Activated T-helper 9 cell treated with anti-CD3 and anti-CD28 coated beads, Interleukin-2, amount 50 U/mL, for 16 hours (primary cell): ENCODE measurements around the gene PCBD2.
"Not testable (repeated sequence)": the region's sequence is repeated elsewhere in the genome, so short reads cannot be mapped to it uniquely, and the experiment has no call there.

Source experiments
- DNase-seq: peaks from one replicate; pipeline ENCODE4 v3.0.0-alpha.2; 2020; ENCODE audit warnings: low read depth

Gene PCBD2

DNA sequence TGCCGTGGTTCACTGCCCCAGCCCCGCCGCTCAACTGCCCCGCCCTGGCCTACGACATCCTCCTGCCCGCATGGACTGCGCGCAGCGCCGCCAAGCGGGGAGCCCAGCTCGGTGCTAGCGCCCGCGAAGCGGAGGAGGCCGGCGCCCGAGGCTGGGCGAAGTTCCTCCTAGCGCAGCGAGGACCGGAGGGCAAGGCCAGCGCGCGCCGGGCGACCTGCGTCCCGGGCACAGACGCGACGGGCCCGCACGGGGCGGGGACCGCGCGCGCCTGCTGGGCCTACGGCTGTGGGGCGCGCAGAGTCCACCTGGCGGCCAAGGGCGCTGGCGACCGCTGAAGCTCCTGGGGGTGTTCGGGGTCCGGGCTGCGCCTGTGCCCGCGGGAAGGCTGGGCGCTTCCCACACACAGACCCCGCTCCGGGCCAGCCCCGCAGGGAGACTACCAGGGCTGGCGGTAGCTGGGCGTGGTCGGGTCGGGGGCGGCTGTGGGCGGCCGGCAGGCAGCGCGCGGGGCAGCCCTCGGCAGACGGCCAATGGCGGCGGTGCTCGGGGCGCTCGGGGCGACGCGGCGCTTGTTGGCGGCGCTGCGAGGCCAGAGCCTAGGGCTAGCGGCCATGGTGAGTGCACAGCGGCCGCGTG, at the start of gene PCBD2:
PCBD2 (plus strand) TSS at position 522 of the 636 bp plus-strand sequence; CDS start at position 531, 9 bp downstream.
- peak; percentile 88 for DNase-seq

DNA sequence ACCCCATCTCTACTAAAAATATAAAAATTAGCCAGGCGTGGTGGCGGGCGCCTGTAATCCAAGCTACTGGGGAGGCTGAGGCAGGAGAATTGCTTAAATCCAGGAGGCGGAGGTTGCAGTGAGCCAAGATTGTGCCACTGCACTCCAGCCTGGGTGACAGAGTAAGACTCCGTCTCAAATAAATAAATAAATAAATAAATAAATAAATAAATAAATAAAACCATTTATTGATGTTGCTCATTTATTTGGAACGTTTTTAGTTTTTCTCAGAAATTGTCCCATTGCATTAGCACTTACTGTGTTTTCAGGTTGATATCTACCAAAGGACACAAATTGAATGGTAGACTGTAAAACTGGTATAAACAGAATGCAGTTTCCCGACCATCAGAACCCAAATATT, 48.5 kb upstream of the PCBD2 start:
- DNase-seq = not testable (repeated sequence)

DNA sequence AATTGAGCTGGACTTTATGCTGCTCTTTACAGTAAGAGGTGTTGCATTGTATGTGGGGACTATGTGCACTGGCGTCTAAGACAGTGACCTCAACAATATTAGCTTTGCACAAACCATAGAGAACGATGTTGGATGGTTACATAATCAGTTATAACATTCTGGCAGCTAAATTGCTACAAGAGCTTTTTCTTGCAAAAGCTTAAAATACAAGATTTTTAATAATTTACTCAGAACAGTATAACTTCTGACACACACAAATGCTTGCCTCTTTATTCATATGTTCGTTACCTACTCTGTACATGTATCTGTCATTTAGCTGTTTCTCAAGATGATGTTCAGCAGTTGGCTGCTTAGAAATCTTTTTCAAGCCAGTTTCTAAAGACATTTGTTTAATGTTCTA, 47.5 kb upstream of the PCBD2 start:
- no peak for DNase-seq

DNA sequence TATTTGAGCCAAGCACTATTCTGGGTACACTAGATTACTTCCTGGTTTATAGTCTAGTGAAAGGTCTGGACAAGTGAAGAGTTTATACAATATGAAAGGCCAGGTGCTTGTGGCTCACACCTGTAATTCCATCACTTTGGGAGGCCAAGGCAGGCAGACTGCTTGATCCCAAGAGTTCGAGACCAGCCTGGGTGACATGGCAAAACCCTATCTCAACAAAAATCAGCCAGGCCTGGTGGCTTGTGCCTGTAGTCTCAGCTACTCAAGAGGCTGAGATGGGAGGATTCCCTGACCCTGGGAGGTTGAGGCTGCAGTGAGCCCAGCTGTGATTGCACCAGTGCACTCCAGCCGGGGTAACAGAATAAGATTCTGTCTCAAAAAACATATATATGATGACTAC, 40.2 kb upstream of the PCBD2 start:
- no peak for DNase-seq

DNA sequence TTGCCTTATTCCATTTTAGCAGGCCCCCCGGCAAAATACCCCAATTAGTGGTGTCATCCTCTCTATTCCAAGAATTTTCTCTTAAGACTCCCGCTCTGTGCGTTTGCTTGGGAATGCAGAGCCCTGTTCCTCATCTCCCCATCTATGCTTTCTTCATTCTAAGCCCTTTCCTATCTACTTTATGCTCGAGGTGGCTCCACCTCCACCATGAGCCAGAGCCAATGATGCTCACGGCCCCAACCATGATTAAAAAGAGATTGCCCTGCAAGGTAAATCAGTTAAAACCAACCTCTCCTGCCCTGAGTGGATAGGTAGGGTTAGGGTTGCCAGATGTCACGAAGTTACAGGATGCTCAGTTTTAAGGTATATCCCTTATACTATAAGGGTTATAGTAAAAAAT, 31.4 kb upstream of the PCBD2 start:
- no peak for DNase-seq

DNA sequence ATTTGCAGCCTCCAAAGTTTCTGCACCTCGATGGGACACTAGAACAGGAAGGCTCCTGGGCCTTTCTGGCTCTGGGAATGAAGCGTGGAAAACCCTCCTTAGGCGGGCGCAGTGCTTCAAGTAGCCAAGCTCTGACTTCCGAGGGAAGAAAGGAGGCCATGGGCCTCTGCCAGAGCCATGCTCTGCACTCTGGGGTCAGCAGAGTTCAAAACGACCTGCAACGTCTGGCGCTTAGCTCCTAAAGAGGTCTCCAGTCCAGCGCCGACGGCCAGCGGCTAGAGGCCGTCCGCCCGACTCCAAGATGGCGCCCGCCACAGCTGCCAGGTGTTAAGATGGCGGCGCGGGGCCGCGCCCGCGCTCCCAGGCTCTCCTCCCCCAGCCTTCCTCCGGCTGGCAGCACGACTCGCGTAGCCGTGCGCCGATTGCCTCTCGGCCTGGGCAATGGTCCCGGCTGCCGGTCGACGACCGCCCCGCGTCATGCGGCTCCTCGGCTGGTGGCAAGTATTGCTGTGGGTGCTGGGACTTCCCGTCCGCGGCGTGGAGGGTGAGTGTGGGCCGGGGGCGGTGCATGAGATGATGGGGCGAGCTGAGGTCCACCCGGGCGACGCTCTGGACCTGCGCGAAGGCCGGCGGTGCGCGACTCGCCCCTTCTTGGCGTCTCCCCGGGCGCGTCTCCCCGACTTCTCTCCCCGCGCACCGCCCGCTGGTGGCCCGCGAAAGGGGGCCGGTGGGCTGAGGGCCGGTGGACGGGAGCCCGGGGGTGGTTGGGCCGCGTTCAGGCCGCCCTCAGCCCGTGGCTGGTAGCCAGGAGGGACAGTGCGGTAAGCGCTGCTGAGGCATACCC, 30.7 kb upstream of the PCBD2 start, which contains the start of gene TXNDC15:
TXNDC15 (plus strand) TSS at position 385 of the 844 bp plus-strand sequence; CDS start at position 442, 57 bp downstream.
- DNase-seq = peak; percentile 74

DNA sequence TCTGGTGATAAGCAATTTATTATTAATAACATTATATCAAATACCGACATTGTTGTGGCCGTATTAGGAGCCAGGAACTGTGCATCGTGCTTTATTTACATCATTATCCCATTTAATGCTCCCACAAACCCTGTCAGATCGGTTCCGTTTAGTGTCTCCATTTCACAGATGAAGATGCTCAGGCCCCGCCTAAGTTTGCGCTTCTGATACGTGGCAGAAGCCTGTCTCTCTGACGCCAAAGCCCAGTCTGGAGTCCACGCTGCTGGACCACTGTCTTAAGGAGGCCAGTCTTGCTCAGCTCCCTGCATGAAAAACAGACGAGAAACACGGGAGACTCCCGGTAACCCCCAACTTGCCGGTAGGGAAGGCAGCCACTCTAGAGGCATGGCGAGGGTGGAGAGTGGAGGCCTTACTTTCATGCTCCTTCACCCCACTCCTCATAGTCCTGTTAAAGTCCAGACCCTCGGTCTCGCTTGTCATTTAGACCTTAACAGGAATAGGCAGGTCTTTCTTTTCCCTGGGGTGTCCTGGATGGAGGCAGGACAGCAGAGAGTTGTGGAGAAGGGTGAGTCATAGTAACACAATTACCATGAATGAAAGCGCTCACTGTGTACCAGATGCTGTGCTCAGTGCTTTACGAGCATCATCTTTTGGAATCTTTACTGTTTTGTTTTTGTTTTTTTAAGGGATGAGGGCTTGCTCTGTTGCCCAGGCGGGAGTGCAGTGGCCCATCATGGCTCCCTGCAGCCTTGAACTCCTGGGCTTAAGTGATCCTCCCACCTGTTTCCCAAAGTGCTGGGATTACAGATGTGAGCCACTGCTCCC, 29.9 kb upstream of the PCBD2 start:
- no peak for DNase-seq

DNA sequence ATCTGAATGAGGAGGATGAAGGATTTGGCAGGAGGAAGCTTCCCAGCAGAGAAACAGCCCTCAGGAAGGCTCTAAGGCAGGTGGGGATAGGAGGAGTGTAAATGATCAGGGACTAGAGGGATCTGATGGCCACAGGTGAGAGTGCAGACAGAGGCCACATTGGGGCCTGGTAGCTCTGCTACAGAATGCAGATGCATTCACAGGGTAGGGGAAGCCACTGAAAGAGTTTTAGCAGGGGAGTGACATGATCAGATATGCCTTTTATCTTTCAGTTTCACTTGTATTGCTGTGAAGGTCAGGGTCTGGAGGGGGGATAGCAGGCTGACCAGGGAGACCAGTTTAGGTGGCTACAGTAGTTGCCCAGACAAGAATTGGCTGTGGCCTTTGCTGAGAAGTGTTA, 27.8 kb upstream of the PCBD2 start:
- DNase-seq = no peak

DNA sequence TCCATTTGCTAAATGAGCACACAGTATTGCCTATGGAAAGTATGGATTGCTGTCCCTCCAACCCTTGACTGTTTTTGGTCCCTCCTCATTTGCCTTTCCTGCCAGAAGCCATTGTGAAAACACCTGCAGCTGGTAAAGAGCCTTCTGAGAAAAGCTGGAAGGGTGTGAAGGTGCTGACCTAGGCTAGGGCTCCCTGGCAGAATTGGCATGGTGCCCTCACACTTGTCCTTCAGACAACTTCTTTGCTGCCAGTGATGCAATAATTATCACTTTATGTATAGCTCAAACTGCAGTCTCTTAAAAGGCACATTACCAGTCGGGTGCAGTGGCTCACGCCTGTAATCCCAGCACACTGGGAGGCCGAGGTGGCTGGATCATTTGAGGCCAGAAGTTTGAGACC, 26.5 kb upstream of the PCBD2 start:
- no peak for DNase-seq

DNA sequence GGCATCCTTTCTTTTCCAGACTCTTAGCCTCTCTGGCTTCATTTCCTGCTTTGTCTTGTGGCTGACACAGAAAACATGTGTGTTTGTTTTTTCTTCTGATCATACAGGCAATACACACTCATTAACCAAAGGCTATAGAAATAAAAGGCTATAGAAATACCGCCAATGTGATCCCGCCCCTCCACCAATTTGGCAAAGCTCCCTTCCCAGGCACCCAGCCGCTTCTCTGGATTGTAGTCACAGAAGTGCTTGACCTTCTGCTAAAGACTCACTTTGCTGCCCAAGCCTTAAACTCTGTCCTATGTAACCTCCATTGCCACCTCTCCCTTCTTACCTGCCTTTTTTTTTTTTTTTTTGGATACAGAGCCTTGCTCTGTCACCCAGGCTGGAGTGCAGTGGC, 25.5 kb upstream of the PCBD2 start:
- no peak for DNase-seq

DNA sequence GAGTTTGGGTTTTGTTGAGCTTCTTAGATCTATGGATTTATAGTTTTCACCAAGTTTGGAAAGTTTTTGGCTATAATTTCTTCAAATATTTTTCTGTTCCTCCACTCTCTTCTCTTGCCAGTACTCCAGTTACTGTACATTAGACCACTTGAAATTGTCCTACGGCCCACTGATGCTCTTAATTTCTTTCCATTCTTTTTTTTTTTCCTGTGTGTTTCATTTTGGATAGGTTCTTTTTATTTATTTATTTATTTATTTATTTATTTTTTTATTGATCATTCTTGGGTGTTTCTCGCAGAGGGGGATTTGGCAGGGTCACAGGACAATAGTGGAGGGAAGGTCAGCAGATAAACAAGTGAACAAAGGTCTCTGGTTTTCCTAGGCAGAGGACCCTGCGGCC, 24.0 kb upstream of the PCBD2 start:
- not testable (repeated sequence) for DNase-seq

DNA sequence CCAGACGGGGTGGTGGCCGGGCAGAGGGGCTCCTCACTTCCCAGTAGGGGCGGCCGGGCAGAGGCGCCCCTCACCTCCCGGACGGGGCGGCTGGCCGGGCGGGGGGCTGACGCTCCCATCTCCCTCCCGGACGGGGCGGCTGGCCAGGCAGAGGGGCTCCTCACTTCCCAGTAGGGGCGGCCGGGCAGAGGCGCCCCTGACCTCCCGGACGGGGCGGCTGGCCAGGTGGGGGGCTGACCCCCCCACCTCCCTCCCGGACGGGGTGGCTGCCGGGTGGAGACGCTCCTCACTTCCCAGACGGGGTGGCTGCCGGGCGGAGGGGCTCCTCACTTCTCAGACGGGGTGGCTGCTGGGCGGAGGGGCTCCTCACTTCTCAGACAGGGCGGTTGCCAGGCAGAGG, 23.2 kb upstream of the PCBD2 start:
- not testable (repeated sequence) for DNase-seq

DNA sequence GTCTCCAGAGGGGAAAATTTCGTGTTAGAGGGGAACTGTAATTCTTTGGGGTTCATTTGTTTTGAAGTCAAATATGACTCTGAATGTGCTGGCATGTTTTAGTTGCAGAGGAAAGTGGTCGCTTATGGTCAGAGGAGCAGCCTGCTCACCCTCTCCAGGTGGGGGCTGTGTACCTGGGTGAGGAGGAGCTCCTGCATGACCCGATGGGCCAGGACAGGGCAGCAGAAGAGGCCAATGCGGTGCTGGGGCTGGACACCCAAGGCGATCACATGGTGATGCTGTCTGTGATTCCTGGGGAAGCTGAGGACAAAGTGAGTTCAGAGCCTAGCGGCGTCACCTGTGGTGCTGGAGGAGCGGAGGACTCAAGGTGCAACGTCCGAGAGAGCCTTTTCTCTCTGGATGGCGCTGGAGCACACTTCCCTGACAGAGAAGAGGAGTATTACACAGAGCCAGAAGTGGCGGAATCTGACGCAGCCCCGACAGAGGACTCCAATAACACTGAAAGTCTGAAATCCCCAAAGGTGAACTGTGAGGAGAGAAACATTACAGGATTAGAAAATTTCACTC, 17.3 kb upstream of the PCBD2 start:
- no peak for DNase-seq

DNA sequence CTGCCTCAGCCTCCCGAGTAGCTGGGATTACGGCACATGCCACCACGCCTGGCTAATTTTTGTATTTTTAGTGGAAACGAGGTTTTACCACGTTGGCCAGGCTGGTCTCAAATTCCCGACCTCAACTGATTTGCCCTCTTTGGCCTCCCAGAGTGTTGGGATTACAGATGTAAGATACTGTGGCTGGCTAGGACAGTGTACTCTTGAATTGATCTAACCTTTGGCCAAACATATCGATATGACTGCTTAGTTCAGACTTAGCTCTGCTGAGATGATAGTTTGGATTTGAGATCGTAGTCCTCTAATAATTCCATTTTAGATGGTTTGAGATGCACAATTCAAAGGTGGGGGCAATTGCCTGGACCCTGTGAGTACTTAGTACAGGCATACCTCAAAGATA, 15.6 kb upstream of the PCBD2 start:
- DNase-seq = no peak

DNA sequence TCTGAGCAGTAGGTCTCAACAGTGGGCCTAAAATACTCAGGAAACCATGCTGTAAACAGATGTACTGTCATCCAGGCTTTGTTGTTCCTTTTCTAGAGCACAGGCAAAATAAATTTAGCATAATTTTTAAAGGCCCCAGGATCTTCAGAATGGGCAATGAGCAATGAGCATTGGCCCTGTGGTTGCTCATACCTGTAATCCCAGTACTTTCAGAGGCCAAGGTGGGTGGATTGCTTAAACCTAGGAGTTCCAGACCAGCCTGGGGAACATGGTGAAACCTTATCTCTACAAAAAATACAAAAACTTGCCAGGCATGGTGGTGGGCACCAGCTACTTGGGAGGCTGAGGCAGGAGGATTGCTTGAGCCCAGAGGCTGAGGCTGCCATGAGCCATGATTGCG, 13.5 kb upstream of the PCBD2 start:
- DNase-seq = no peak

DNA sequence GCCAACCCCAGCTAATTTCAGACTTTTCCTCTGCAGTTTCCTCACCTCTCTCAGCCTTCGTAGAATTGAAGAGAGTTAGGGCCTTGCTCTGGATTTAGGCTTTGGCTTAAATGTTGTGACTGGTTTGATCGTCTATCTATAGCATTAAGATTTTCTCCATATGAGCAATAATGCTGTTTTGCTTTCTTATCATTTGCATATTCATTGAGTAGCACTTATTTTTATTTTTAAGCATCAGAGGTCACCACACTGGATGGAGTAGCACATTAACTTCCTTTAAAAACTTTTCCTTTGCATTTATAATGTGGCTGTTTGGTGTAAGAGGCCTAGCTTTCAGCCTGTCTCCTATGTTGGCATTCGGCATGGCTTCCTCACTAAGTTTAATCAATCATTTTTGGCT, 12.6 kb upstream of the PCBD2 start:
- no peak for DNase-seq

DNA sequence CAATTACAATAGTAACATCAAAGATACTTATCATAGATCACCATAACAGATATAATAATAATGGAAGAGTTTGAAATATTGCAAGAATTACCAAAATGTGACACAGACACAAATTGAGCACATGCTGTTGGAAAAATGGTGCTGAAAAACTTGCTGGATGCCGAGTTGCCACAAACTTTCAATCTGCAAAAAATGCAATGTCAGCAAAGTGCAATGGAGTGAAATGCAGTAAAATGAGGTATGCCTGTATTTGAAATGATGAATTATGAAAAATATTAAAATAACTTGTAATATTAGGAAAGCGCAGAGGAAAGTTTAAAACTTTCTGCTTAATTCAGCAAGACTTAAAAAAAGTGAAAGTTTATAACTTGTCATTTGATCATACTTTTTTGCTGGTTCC, 12.0 kb upstream of the PCBD2 start:
- no peak for DNase-seq

DNA sequence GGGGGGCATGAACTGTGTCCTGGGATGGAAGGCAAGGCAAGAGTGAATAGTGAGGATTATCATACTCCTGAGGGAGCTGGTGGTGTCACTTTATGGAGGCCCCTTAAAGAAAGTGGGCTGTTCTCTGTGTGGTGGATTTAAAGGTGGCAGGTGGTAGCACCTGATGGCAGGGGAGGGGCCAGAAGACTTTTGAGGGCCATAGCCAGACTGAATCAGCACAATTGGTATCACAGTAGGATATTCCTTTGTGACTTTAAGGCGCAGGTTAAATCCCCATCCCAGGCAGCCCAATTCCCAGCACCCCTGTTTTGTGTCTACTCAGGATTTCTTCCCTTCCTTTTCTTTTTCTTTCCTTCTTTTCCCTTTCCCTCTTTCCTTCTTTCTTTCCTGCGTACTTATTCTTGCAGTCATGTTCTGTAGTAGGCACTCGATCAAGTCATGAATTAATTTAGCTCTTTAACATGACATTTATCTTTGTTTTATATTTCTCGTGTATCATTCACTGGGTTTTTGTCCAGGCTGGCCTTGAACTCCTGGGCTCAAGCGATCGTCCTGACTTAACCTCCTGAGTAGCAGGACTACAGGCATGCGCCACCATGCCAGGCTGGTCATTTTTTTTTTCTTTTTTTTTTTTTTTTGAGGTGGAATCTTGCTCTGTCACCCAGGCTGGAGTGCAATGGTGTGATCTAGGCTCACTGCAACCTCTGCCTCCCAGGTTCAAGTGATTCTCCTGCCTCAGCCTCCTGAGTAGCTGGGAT, 11.0 kb upstream of the PCBD2 start:
- no peak for DNase-seq

DNA sequence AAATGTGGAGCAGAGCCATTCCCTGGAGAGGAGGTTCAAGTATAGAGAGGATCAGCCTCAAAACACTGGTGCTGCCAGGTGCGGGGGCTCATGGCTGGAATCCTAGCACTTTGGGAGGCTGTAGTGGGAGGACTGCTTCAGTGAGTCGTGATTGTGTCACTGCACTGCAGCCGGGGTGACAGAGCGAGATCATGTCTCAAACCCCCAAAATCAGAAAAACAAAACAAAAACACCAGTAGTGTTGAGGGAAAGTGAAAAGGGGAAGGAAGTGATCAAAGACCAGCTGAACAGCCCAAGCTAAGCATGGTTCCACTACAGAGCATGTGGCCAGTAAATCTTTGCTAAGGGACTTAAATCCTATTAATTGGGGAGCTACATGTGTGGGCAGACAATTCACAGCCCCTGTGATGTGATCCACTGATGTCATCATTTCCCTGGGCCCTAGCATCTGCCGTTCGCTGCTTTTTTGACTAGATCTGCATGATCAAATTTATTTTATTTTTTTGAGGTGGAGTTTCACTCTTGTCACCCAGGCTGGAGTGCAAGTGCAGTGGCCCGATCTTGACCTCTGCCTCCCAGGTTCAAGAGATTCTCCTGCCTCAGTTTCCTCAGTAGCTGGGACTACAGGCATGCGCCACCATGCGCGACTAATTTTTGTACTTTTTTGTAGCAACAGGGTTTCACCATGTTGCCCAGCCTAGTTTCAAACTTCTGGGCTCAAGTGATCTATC, 2.7 kb upstream of the PCBD2 start:
- DNase-seq = no peak

DNA sequence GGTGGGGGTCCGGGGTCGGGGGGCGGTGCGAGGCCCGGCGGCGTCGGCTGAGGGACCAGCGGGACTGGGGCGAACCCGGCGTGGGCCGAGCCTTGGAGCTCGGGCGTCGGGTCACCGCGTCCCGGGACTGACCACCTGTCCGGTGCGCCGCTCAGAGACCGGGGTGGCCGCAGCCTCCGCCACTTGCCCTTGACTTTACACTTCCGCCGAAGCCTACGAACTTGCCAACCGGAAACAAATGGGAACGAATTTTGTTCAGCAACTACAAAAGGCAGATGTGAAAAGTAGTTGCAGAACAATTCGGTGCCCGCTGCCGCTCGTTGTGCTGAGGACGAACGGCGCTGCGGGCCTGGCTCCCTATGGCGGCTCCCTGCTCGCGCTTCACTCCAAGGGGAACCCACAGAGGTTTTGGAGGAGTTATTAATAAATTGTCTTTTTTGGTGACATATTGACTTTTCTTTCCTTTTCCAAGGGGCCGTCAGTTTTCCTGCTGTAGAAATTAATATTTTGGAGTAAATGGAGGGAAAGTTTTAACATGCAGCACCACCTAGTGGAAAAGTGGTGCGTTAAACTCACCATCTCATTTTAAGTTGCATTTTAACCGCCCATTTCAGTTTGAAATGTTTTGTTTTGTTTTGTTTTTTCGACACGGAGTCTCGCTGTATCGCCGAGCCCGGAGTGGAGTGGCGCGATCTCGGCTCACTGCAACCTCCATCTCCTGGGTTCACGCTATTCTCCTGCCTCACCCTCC, 490 bp downstream of the PCBD2 start:
- peak; percentile 44 for DNase-seq
